RPMI7951 (cell line): ENCODE data around the gene RFX2. TPM values are rescaled to one million over a fixed set of nuclear protein-coding genes. Genes with fewer than 3 reads are reported as not detected.

Experiments used
- DNase-seq: peaks from one replicate; pipeline ENCODE4 v3.0.0-alpha.2; 2012; ENCODE audit warnings: low read depth
- total RNA-seq: library from RNA; depleted of rRNA; stranded (reverse); fragments of >200 nt; shearing (Covaris generic); gene quantifications from 2 replicates; pipeline ENCODE4 v1.2.3, GENCODE V29; 2014

The RFX2 gene
- total RNA-seq, 1 experiment from 2014 or later: 7.3 TPM

DNA sequence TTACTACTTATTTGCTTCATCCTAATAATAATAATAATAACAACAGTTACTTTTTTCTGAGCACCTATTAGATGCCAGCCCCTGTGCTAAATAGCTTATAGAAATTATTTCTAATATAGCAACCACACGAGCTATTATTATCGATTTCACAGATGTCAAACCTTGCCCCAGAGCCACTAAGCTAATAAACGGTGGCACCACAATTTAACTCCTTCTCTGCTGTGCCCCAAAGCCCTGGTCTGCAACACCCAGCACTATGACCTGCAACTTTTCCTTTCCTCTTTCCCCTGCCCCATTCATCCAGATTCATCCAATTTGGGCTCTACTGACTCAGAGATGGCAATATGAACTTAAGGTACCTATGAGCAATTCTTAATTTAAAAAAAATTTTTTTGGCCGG is 6.4 kb downstream of the RFX2 start:
- no peak for DNase-seq

GRCh38 chr19:6103217-6103644 is 7.1 kb downstream of the RFX2 start:
- peak; percentile 71 for DNase-seq

DNA sequence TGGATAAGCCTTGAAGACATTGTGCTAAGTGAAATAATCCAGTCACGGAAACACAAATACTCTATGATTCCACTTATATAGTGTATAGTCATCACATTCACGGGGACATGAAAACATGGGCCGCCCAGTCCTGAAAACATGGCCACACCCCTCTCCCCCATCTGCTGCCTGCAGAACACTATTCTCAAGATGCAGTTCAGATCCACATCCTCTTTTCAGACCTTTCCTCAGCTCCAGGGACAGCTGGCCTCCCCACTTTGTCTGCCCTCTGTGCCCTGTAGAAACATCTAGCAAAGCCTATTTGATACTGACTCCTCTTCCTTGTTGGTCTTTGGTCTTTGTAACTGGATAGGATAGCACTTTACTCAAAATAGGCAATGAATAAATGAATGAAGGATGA is 8.3 kb downstream of the RFX2 start:
- no peak for DNase-seq

DNA sequence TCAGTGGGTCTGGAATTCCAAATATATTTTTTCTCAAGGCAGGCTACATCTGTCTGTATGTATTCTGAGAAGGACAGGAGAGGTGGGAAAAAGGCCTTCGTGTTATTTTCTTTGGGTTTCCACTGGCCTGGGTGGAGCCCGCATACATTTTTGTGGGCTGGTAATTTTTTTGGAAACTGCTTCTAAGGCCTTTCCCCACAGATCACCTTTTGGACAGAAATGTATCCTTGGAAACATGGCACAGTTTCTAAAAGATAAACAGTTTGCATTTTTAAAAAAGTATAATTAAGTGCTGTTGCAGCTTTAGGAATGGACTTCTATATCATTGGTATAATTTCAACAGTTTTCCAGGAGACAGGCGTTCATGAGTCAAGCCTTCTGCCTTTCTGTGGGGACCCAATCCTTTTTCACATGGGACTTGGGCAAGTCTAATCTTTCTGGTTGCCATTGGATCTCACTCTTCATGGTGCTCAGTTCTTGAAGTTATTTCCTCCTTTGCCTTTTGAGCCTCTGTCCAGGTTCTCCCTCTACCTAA is 8.9 kb downstream of the RFX2 start:
- DNase-seq: no peak

DNA sequence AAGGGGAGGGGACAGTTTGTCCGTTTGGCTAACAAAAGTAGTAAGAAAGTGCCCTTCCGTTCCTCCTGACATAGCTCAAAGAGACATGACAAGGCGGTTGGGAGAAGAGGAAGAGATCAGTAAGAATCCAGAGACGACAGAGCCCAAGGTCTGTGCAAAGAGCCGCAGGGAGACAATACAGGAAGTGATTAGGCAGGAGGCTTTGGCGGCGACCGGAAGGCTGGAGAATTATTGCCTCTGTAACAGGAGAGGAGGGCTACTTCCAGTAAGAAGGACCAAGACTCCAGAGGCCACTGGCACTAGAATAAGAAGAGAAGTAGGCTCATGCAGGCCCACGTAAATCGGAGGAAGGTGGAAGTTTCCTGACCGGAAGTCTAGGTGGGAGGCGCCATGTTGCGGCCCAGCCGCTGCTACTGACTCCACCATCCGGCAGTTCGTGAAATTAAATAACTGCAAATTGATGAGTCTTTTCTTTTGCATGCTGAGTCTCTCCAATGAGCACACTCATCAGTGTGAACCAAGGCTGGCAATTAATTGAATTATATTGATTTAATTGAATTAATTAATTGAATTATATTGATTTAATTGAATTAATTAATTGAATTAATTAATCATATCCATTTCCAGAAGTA is 9.9 kb downstream of the RFX2 start:
- no peak for DNase-seq

DNA sequence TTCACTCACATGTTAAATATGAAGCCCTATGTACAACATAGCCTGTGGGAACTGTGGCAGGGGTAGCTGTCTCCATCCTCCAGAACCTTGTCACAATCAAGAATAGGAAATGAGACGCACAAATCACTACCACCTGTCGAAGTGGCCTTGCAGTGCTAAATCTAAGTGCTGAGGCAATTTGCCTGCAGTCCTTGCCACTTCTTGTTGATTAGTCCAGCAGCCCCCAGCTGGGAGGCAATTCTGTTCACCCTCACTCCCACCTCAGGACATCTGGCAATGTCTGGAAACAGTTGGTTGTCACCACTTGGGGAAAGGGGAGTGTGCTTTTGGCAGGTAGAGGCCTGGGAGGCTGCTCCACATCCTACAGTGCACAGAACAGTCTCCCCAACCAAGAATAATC is 10.7 kb downstream of the RFX2 start:
- no peak for DNase-seq

DNA sequence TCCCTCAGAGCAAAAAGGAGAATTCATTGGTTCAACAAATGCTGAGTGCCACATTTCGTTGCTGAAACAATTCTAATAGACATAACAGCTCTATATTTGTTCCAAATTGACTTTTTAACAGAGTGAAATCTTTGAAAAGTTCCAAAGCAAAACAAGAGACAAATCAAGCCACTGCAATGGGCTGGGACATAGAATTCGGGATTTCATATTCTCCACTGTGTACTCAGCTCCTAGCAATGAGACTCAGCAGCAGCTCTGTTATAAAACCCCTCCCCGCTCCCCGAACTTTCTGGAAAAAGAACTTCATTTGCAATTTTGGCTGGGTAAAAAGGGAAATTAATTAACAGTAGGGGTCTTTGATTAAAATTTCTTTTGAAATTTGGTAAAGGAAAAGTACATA is 11.3 kb downstream of the RFX2 start:
- no peak for DNase-seq

DNA sequence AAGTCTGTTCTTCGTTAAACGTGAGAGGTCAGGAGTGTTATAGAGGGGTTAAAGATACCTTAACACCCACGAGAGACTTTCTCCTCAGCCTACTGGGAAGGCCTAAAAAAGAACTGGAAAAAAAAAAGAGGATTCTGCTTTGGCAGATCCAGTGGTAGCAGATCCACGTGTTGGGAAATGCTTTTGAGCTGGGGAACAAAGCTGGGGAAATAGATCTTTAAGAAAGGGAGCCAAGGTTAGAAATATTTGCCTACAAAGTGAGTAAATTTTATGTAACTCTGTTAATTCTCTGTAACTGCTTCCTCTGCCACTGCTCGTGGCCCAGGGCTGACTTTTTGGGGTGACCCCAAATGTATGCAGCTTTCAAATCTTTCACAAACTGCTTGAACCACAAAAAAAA is 11.7 kb downstream of the RFX2 start:
- no peak for DNase-seq

GRCh38 chr19:6097911-6098310 is 12.4 kb downstream of the RFX2 start:
- no peak for DNase-seq

- no peak for DNase-seq
Measured at GRCh38 chr19:6095760-6096159, 14.5 kb downstream of the RFX2 start.

DNA sequence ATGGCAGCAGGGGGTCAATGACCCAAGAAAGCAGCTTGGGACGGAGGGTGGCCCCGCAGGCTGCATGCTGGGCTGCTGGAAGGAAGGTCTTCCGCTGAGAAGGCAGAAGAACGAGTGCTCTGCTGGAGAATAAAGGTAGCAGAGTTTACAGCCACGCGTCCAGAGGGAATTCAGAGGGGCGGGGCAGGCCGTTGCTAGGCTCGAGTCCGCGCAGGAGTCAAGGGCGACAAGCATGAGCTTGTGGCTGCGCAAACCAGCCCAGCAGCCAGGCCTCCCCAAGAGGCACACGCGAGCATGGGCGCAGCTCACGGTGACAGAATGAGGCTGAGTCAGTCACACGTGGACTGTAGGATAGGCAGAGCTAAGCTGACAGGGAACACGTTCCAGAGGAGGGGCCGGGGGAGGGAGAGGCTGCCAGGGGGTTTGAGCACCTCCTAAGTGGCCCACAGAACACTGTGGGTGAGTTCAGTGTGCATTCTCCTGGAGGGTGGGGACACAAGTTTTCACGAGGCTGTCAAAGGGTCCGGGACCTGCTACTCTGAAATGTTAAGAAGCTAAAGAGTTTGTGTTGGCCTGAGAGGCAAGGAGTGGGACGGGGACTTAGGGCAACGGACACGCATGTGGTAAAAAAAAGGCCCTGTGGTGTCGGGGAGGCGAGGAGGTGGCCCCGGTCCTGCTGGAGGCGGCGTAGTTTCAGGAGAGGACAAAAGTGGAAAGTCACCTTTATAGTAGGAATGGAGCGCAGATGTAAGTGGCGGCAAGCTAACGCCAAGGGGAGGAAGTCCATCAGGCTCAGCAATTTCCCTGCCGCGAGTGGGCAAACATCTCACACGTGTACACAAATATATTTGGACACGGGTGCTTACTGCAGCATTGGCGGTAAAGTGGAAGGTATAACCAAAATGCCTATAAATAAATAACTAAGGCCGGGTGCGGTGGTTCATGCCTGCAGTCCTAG is 17.7 kb downstream of the RFX2 start:
- peak; percentile 68 for DNase-seq

DNA sequence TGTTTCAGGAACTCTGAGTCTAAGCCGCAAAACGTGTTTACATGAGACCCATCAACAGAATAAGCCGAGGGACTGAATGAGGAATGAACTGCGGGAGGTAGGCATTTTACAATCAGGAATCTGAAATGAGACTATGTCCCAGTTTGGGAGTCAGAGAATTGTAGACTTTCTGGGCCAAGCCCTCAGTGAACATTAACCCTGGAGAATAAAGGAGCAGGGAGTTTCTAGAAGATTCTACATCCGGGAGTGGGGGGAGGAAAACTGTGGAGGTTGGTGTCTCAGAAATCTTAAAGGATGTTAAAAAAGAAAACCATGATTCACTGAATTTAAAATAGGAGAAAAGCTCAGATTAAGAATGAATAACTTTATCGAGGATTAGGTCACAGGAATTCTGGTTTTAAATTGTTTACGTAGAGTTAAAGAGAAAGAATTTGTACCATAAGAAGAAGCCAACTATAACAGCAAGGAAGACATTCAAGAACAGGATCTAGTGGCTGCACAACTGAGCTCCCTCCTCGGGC is 18.5 kb downstream of the RFX2 start:
- no peak for DNase-seq

- no peak for DNase-seq
Measured at GRCh38 chr19:6090634-6091033, 19.7 kb downstream of the RFX2 start.

- peak; percentile 53 for DNase-seq
Measured at GRCh38 chr19:6088602-6089049, 21.7 kb downstream of the RFX2 start.

GRCh38 chr19:6087074-6087571 is 23.2 kb downstream of the RFX2 start:
- no peak for DNase-seq

DNA sequence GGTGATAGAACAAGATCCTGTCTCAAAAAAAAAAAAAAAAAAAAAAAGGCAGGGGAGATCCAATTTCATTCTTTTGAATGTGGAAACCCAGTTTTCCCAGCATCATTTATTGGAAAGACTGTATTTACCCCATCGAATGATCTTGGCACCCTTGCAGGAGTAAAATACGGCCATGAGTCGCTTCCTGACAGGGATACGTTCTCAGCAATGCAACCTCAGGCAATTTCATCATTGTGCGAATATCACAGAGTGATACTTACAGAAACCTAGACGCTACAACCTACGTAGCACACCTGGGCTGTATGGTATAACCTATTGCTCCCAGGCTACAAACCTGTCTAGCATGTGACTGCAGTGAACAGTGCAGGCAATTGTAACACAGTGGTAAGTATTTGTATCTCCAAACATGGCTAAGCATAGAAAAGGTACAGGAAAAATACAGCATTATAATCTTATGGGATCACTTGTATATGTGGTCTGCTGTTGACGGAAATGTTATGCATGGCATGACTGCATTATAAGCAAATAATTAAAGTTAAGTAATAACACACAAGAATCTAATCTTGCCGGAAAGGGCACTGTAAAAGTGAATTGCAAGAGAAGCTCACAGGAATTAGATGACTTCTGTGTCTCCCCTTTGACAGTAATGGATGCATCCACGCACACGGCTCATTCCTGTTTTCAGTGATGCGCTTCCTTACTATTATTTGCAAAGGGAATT is 24.1 kb downstream of the RFX2 start:
- DNase-seq: peak; percentile 18

- no peak for DNase-seq
Measured at GRCh38 chr19:6084821-6085220, 25.5 kb downstream of the RFX2 start.

DNA sequence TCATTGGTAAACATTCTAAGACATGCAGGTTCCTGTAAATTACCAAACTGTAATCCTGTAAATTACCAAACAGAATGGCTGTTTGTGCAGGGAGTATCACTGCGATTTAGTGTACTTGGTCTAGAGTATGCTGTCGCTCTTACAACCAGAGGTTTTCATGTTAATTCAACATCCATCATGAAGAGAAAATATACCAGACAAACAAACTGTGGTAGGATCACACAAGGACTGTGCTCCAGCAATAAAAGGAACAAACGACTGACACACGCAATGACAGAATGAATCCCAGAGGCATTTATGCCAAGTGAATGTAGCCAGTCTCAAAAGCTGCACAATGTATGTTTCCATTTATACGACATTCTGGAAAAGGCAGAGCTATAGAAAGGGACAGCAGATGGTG is 31.2 kb downstream of the RFX2 start:
- DNase-seq: no peak

GRCh38 chr19:6078068-6078467 is 32.2 kb downstream of the RFX2 start:
- no peak for DNase-seq

- DNase-seq: peak; percentile 70
Measured at GRCh38 chr19:6076675-6077463, 33.4 kb downstream of the RFX2 start.

- no peak for DNase-seq
Measured at GRCh38 chr19:6076291-6076665, 34.0 kb downstream of the RFX2 start.
